Body of pancreas (tissue), 4 donors: ENCODE data around the gene NUDT19.

Source experiments
- CTCF ChIP-seq, 7 experiments: fragments of 450-650 bp in 4 of 7; fragments of 200-600 bp in 3 of 7; sonication (generic) in 3 of 7; IDR thresholded peaks; one replicate each; pipeline ENCODE4 v1.5.1; 2016 to 2019; ENCODE audit warnings: antibody characterized with exemption in 7 of 7
- POLR2A ChIP-seq, 3 donors: fragments of 450-650 bp; IDR thresholded peaks; one replicate each; pipeline ENCODE4 v1.6.1; 2016; ENCODE audit warnings: antibody characterized with exemption in 3 of 3, mild to moderate bottlenecking in 2 of 3

DNA sequence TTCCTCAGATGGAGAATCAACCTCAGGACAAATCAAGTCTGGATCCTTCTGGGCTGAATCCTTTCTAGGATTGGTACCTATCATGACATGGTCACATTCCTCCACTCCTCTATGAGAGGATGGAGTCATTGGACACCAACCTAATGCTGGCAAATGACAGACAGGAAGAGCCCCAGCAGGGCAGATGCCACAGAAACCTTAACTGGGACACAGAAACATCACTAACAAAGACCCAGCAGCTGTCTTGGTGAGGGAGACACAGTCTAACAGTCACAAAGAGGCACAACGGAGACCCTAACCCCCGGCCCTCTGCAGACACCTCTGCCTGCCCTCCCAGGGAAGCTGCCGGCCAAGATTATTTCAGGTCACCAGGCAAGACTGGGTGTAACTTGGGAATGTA, 18.8 kb upstream of the NUDT19 start:
- TF ChIP-seq CTCF (IDR thresholded peaks at IDR 0.05) (no peak), POLR2A (IDR thresholded peaks at IDR 0.05) (no peak)
